MCF 10A (cell line): ENCODE measurements around the gene HERPUD1. TPM values are rescaled to one million over a fixed set of nuclear protein-coding genes. Genes with fewer than 3 reads are reported as not detected.

Source experiments
- BruUV-seq: library from RNA; stranded (reverse); fragments of 400-500 nt; replicated peaks from 2 replicates; lab custom pipeline; 2021; lab: Mats Ljungman, UMichigan
- CTCF ChIA-PET: fragments of 300-600 bp; sonication (Branson Sonifier 250); formaldehyde crosslinking; extraction: SDS; loops from one replicate; lab custom pipeline; 2021; ENCODE audit warnings: antibody characterized with exemption, inconsistent platforms; lab: Yijun Ruan, JAX
- POLR2A ChIA-PET: fragments of 300-600, 350-650 bp; sonication (Branson Sonifier 250); formaldehyde crosslinking; extraction: SDS; loops from one replicate; lab custom pipeline; 2020; ENCODE audit warnings: antibody characterized with exemption, inconsistent platforms; lab: Yijun Ruan, JAX
- DNase-seq: peaks from one replicate; pipeline ENCODE4 v3.0.0-alpha.2; 2018; ENCODE audit not compliant: unreplicated experiment
- H3K27ac Mint-ChIP-seq: one replicate; pipeline ENCODE4 v1.8.0; 2022; ENCODE audit warnings: mild to moderate bottlenecking, low read depth, mixed read lengths; ENCODE audit not compliant: unreplicated experiment
- H3K27me3 Mint-ChIP-seq: one replicate; pipeline ENCODE4 v1.8.0; 2022; ENCODE audit warnings: mixed read lengths; ENCODE audit not compliant: insufficient read depth, unreplicated experiment
- H3K36me3 Mint-ChIP-seq: one replicate; pipeline ENCODE4 v1.8.0; 2022; ENCODE audit warnings: mild to moderate bottlenecking, moderate library complexity, mixed read lengths; ENCODE audit not compliant: insufficient read depth, unreplicated experiment
- H3K4me1 Mint-ChIP-seq: one replicate; pipeline ENCODE4 v1.8.0; 2022; ENCODE audit warnings: mixed read lengths; ENCODE audit not compliant: insufficient read depth, unreplicated experiment
- H3K4me3 Mint-ChIP-seq: one replicate; pipeline ENCODE4 v1.8.0; 2022; ENCODE audit warnings: mild to moderate bottlenecking, moderate library complexity, mixed read lengths; ENCODE audit not compliant: unreplicated experiment
- H3K9me3 Mint-ChIP-seq: one replicate; pipeline ENCODE4 v1.8.0; 2022; ENCODE audit warnings: mixed read lengths; ENCODE audit not compliant: unreplicated experiment
- CTCF ChIP-seq: fragments of 200-600 bp; IDR thresholded peaks from one replicate; pipeline ENCODE4 v1.8.0; 2022; ENCODE audit warnings: antibody characterized with exemption, mild to moderate bottlenecking; ENCODE audit not compliant: unreplicated experiment
- intact Hi-C: fragments of 100-400 bp; cut with micrococcal nuclease; formaldehyde crosslinking; loops from 2 replicates; pipeline ENCODE4 v1.14.1; 2022
- total RNA-seq: library from RNA; stranded (reverse); gene quantifications from 2 replicates; pipeline ENCODE4 v1.2.3, GENCODE V29; 2022

HERPUD1 gene
- total RNA-seq, 1 experiment from 2014 or later, result 201 TPM

GRCh38 chr16:56965149-56966092, 33.5 kb downstream of the HERPUD1 start:
- no peaks in the 10 kb centered on the region for H3K9me3 Mint-ChIP-seq

GRCh38 chr16:56966093-56966475, 34.1 kb downstream of the HERPUD1 start:
- peaks cover 5% of the 10 kb centered on the region for H3K4me1 Mint-ChIP-seq

More at GRCh38 chr16:56965149-56966092, 33.5 kb downstream of the HERPUD1 start:
- TF ChIP-seq CTCF, result no peak
- ChIA-PET POLR2A (interaction anchor here (0.9 kb wide), 1 partner anchor 34 kb away, joined by 4 read pairs; no protein-coding TSS in a partner anchor), CTCF (interaction anchor here (0.7 to 1.5 kb wide), 3 partner anchors 12 to 99 kb away, joined by 3 to 4 read pairs (median 3); no protein-coding TSS in a partner anchor)
- DNase-seq, result no peak
- Mint-ChIP-seq H3K27me3 (no peaks in the 10 kb centered on the region), H3K4me1 (peaks cover 5% of the 10 kb centered on the region), H3K36me3 (no peaks in the 10 kb centered on the region), H3K27ac (no peak overlapping the region), H3K4me3 (no peak overlapping the region)
- intact Hi-C loops, result no loop called here
- BruUV-seq, result no TSS peak

GRCh38 chr16:56967733-56968132, 35.8 kb downstream of the HERPUD1 start:
- intact Hi-C loops, result no loop called here
- no peak for TF ChIP-seq CTCF
- Mint-ChIP-seq H3K4me3 (no peak overlapping the region), H3K27me3 (peaks cover 9% of the 10 kb centered on the region), H3K36me3 (no peaks in the 10 kb centered on the region), H3K27ac (no peak overlapping the region), H3K4me1 (peaks cover 9% of the 10 kb centered on the region), H3K9me3 (no peaks in the 10 kb centered on the region)
- ChIA-PET POLR2A (interaction anchor here (0.6 kb wide), 1 partner anchor 13 kb away, joined by 3 read pairs; no protein-coding TSS in a partner anchor), CTCF (interaction anchor here (0.6 to 0.7 kb wide), 3 partner anchors 181 to 297 kb away, joined by 3 to 5 read pairs (median 3); no protein-coding TSS in a partner anchor)
- DNase-seq, result no peak
- no TSS peak for BruUV-seq

More at GRCh38 chr16:56966093-56966475, 34.1 kb downstream of the HERPUD1 start:
- H3K36me3 Mint-ChIP-seq, result no peaks in the 10 kb centered on the region
- no TSS peak for BruUV-seq
- no peak overlapping the region for H3K27ac Mint-ChIP-seq
- H3K9me3 Mint-ChIP-seq, result no peaks in the 10 kb centered on the region
- no peak for TF ChIP-seq CTCF
- CTCF ChIA-PET, result interaction anchor here (0.7 to 1.2 kb wide), 3 partner anchors 33 to 100 kb away, joined by 3 to 4 read pairs (median 3); no protein-coding TSS in a partner anchor
- POLR2A ChIA-PET, result no interaction called here
- H3K27me3 Mint-ChIP-seq, result peaks cover 4% of the 10 kb centered on the region
- no peak overlapping the region for H3K4me3 Mint-ChIP-seq
- DNase-seq, result no peak
- intact Hi-C loops, result no loop called here

- H3K4me3 Mint-ChIP-seq, result no peak overlapping the region
- intact Hi-C loops, result no loop called here
- ChIA-PET CTCF (interaction anchor here (0.6 to 1.3 kb wide), 3 partner anchors 14 to 549 kb away, joined by 3 to 4 read pairs (median 4); no protein-coding TSS in a partner anchor), POLR2A (interaction anchor here (0.7 to 0.8 kb wide), 2 partner anchors 37 to 54 kb away, joined by 3 to 6 read pairs; no protein-coding TSS in a partner anchor)
- H3K27me3 Mint-ChIP-seq, result peaks cover 9% of the 10 kb centered on the region
- DNase-seq, result no peak
- H3K9me3 Mint-ChIP-seq, result no peaks in the 10 kb centered on the region
- TF ChIP-seq CTCF, result no peak
- H3K27ac Mint-ChIP-seq, result no peak overlapping the region
- H3K4me1 Mint-ChIP-seq, result peaks cover 9% of the 10 kb centered on the region
- no TSS peak for BruUV-seq
- H3K36me3 Mint-ChIP-seq, result no peaks in the 10 kb centered on the region
Observed at GRCh38 chr16:56969769-56970168, 37.8 kb downstream of the HERPUD1 start.
